GM10248 (cell line): Measurements from ENCODE around the gene DDO.
"Not testable (repeated sequence)": the region's sequence is repeated elsewhere in the genome, so short reads cannot be mapped to it uniquely, and the experiment has no call there.

Experiments
- CTCF ChIA-PET: fragments of 300-600 bp; sonication (Branson Sonifier 250); formaldehyde crosslinking; extraction: SDS; loops from one replicate; lab custom pipeline; 2021; ENCODE audit warnings: antibody characterized with exemption; lab: Yijun Ruan, JAX
- POLR2A ChIA-PET: fragments of 350-650 bp; sonication (Branson Sonifier 250); formaldehyde crosslinking; extraction: SDS; loops from one replicate; lab custom pipeline; 2020; ENCODE audit warnings: antibody characterized with exemption; lab: Yijun Ruan, JAX
- DNase-seq: peaks from one replicate; pipeline ENCODE4 v3.0.0; 2012; ENCODE audit errors: extremely low spot score
- TF ChIP-seq, protein P1 (sequence below): IDR thresholded peaks from 2 replicates; pipeline ENCODE4 v1.5.1; 2012; ENCODE audit warnings: mild to moderate bottlenecking, low read depth; ENCODE audit errors: extremely low read depth, missing control alignments, control extremely low read depth

Gene DDO

DNA sequence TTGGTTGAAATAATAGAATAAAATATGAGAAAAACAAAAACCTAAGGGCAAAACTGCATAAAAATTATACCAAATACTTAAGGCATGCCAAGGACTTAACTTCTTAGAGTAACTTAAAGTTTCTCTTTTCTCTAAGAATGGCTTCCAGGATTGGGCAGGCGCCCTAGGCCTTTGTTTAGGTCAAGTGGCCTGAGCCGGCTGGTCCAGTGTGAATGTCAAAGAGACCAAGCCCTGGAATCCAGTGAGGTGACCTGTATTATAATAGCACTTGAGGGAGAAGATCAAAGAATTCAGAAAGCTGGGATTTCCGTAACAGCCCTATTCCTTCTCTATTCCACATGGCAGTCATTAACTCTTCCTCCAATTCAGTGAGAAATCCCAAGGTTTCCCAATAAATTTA, 63.8 kb downstream of the DDO start:
- CTCF ChIA-PET, result interaction anchor here (1.3 kb wide), 1 partner anchor 27 kb away, joined by 3 read pairs; no protein-coding TSS in a partner anchor
- DNase-seq, result no peak
- POLR2A ChIA-PET, result no interaction called here
- TF ChIP-seq, protein P1, sequence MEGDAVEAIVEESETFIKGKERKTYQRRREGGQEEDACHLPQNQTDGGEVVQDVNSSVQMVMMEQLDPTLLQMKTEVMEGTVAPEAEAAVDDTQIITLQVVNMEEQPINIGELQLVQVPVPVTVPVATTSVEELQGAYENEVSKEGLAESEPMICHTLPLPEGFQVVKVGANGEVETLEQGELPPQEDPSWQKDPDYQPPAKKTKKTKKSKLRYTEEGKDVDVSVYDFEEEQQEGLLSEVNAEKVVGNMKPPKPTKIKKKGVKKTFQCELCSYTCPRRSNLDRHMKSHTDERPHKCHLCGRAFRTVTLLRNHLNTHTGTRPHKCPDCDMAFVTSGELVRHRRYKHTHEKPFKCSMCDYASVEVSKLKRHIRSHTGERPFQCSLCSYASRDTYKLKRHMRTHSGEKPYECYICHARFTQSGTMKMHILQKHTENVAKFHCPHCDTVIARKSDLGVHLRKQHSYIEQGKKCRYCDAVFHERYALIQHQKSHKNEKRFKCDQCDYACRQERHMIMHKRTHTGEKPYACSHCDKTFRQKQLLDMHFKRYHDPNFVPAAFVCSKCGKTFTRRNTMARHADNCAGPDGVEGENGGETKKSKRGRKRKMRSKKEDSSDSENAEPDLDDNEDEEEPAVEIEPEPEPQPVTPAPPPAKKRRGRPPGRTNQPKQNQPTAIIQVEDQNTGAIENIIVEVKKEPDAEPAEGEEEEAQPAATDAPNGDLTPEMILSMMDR, result no peak

DNA sequence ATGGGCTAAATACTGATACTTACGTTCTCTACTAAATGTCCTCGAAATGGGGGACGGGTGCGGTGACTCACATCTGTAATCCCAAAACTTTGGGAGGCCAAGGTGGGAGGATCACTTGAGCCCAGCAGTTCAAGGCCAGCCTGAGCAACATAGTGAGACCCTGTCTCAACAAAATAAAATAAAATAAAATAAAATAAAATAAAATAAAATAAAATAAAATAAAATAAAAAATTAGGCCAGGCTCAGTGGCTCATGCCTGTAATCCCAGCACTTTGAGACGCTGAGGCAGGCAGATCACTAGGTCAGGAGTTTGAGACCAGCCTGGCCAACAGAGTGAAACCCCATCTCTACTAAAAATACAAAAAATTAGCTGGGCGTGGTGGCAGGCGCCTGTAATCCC, 64.8 kb downstream of the DDO start:
- DNase-seq, CTCF ChIA-PET, POLR2A ChIA-PET: not testable (repeated sequence)

DNA sequence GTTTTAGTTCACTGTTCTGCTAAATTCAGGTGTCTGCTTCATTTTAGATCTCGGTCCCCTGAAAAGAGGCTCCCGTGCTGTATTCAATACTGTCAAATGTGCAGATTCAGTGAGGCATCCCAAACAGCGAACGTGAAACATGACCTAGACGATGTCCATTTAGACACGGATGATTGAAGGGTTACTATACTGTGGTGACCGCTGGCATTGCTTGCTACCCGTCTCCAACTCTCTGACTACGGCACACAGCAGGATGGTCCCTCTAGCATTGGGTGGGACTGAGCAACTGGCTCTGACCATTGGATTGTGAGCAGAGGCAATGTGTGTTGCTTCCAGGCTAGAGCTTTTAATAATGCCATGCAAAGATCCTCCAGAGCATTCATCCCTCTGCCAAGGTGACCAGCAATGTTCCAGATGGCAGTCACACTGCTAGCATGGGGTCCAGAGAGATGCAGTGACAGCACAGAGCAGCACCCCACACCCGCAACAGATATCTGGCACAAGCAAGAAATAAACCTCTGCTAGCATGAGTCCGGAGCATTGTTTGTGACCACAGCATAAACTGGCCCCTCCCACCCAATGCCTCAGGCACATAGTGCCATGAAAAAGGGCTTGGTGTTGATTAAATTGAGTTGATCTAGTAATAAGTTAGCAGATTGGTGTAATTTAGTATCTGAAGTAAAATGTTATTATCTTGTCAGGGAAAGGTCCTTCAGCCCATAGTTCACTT, 66.2 kb downstream of the DDO start:
- POLR2A ChIA-PET, result no interaction called here

DNA sequence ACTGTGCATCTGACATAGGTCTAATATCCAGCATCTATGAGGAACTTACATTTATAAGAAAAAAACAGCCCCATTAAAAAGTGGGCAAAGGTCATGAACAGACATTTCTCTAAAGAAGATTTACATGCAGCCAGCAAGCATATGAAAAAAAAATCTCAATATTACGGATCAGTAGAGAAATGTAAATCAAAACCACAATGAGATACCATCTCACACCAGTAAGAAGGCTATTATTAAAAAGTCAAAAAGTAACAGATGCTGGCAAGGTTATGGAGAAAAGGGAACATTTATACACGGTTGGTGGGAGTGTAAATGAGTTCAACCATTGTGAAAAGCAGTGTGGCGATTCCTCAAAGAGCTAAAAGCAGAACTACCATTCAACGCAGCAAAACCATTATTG, 70.3 kb downstream of the DDO start:
- ChIA-PET POLR2A (no interaction called here), CTCF (interaction anchor here (1.4 to 1.6 kb wide), 2 partner anchors 17 to 24 kb away, joined by 3 to 4 read pairs; no protein-coding TSS in a partner anchor)
- no peak for DNase-seq
- TF ChIP-seq, protein P1, result no peak

More for the DNA sequence above, 66.2 kb downstream of the DDO start:
- CTCF ChIA-PET, result no interaction called here
- DNase-seq, result no peak
- TF ChIP-seq, protein P1, result no peak

DNA sequence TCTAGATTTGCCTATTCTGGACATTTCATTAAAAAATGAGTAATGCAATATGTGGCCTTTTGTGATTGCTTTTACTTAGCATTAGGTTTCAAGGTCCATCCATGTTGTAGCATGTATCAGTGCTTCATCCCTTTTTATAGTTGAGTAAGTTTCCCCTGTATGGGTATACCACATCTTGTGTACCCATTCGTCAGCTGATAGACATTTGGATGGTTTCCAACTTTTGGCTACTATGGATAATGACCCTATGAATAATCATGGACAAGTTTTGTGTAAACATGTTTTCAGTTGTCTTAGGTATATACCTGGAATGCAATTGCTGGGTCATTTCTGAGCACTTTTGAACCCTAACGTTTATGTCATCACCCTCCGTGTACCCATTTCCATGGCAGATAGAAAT, 72.6 kb downstream of the DDO start:
- ChIA-PET CTCF (interaction anchor here (1.2 to 2.2 kb wide), 2 partner anchors 11 to 304 kb away, joined by 3 to 8 read pairs; no protein-coding TSS in a partner anchor), POLR2A (no interaction called here)
- DNase-seq, result no peak
- TF ChIP-seq, protein P1, result no peak
